HepG2 (cell line): ENCODE measurements around the gene ADAM10. TPM values are rescaled to one million over a fixed set of nuclear protein-coding genes. Genes with fewer than 3 reads are reported as not detected.

Source experiments
- ATAC-seq: fragments of 200-7000 bp; cut with Tn5 transposase; 3 replicates; pipeline ENCODE4 v1.9.1; 2020; ENCODE audit warnings: mild to moderate bottlenecking, moderate library complexity
- BruUV-seq: library from RNA; stranded (reverse); fragments of 400-500 nt; replicated peaks from 2 replicates; lab custom pipeline; 2021; lab: Mats Ljungman, UMichigan
- CTCF ChIA-PET: fragments of 300-600 bp; formaldehyde crosslinking; extraction: SDS; loops from one replicate; lab custom pipeline; 2021; ENCODE audit warnings: low total read pairs, inconsistent platforms, low intra/inter-chr PET ratio; lab: Yijun Ruan, JAX
- POLR2A ChIA-PET: fragments of 350-600 bp; sonication (Branson Sonifier 250); formaldehyde crosslinking; loops from one replicate; lab custom pipeline; 2020; ENCODE audit warnings: antibody characterized with exemption, inconsistent platforms; lab: Yijun Ruan, JAX
- DNase-seq: peaks from one replicate; pipeline ENCODE4 v3.0.0-alpha.2; 2015; ENCODE audit warnings: low spot score
- FAIRE-seq: peaks from 3 replicates; lab custom pipeline; 2011; peaks lifted over from hg19 to GRCh38; lab: Jason Lieb, UNC
- H2AFZ ChIP-seq: one replicate; pipeline ENCODE4 v1.6.1; 2011; ENCODE audit warnings: low read length, inconsistent platforms
- H3K27ac ChIP-seq: fragments of 300-600 bp; 3 replicates; pipeline ENCODE4 v1.8.0; 2011; ENCODE audit warnings: mixed run types, mild to moderate bottlenecking, mixed read lengths, low read length, inconsistent platforms; ENCODE audit not compliant: insufficient read depth; ENCODE audit errors: extremely low read length
- H3K27me3 ChIP-seq, 2 experiments: fragments of 200-600 bp in 1 of 2; 2 replicates in 1 of 2; 3 replicates in 1 of 2; pipeline versions ENCODE4 v1.6.0 to v1.8.0; 2011; ENCODE audit warnings: low read length in 2 of 2, mild to moderate bottlenecking in 2 of 2, moderate library complexity in 2 of 2, inconsistent platforms in 1 of 2; ENCODE audit not compliant: insufficient read depth in 2 of 2, control insufficient read depth in 1 of 2
- H3K36me3 ChIP-seq, 2 experiments: fragments of 200-600 bp in 1 of 2; replicated peaks in 1 of 2; 2 replicates in 1 of 2; 3 replicates in 1 of 2; pipeline versions ENCODE4 v1.5.1 to v1.8.0; 2011; ENCODE audit warnings: low read length in 2 of 2, inconsistent platforms in 1 of 2; ENCODE audit not compliant: insufficient read depth in 2 of 2, control insufficient read depth in 1 of 2
- H3K4me1 ChIP-seq: 2 replicates; pipeline ENCODE4 v1.5.1; 2012; ENCODE audit warnings: low read length, inconsistent platforms; ENCODE audit not compliant: insufficient read depth
- H3K4me2 ChIP-seq: 2 replicates; pipeline ENCODE4 v1.6.0; 2011; ENCODE audit warnings: low read depth, low read length, inconsistent platforms
- H3K4me3 ChIP-seq, 3 experiments: fragments of 200-600 bp in 1 of 3; sonication (generic), shearing (Covaris generic) in 1 of 3; replicated peaks in 1 of 3; 2 replicates each; pipeline ENCODE4 v1.5.1; 2011 to 2016; ENCODE audit warnings: low read length in 3 of 3, inconsistent platforms in 2 of 3, low read depth in 2 of 3, mild to moderate bottlenecking in 2 of 3, control low read depth in 1 of 3, mixed read lengths in 1 of 3; ENCODE audit not compliant: insufficient read depth in 1 of 3
- H3K79me2 ChIP-seq: one replicate; pipeline ENCODE4 v1.6.1; 2011; ENCODE audit warnings: low read length, inconsistent platforms; ENCODE audit not compliant: insufficient read depth
- H3K9ac ChIP-seq: 2 replicates; pipeline ENCODE4 v1.6.0; 2011; ENCODE audit warnings: mild to moderate bottlenecking, low read depth, low read length, inconsistent platforms; ENCODE audit not compliant: insufficient read depth
- H3K9me3 ChIP-seq: 2 replicates; pipeline ENCODE4 v1.5.1; 2012; ENCODE audit warnings: mild to moderate bottlenecking, low read length
- H4K20me1 ChIP-seq: 2 replicates; pipeline ENCODE4 v1.6.0; 2011; ENCODE audit warnings: inconsistent platforms, mild to moderate bottlenecking, low read length, moderate library complexity; ENCODE audit not compliant: insufficient read depth
- ARID2 ChIP-seq: sonication (generic); formaldehyde crosslinking; IDR thresholded peaks from 2 replicates; pipeline ENCODE4 v1.8.1; 2022; ENCODE audit warnings: mild to moderate bottlenecking, missing genetic modification reagents, borderline replicate concordance
- DMAP1 ChIP-seq: IDR thresholded peaks from 2 replicates; pipeline ENCODE4 v1.6.1; 2016
- ETV6 ChIP-seq: sonication (generic); formaldehyde crosslinking; conservative IDR thresholded peaks from 2 replicates; pipeline ENCODE4 v1.4.0; 2020; ENCODE audit warnings: missing genetic modification reagents
- GPN1 ChIP-seq: sonication (generic); formaldehyde crosslinking; IDR thresholded peaks from 2 replicates; pipeline ENCODE4 v1.5.1; 2020; ENCODE audit warnings: missing genetic modification reagents, borderline replicate concordance
- HINFP ChIP-seq: sonication (generic); formaldehyde crosslinking; IDR thresholded peaks from 2 replicates; pipeline ENCODE4 v1.4.0; 2020; ENCODE audit warnings: low read depth, mild to moderate bottlenecking, missing genetic modification reagents
- HNRNPL ChIP-seq: fragments of 200-400 bp; formaldehyde crosslinking; IDR thresholded peaks from 2 replicates; pipeline ENCODE4 v1.6.1; 2017; ENCODE audit warnings: mild to moderate bottlenecking, low read depth, low read length
- KDM6A ChIP-seq: IDR thresholded peaks from 2 replicates; pipeline ENCODE4 v1.6.1; 2016; ENCODE audit warnings: low read depth
- NFIB ChIP-seq: sonication (generic); formaldehyde crosslinking; IDR thresholded peaks from 2 replicates; pipeline ENCODE4 v1.9.0; 2021; ENCODE audit warnings: missing genetic modification reagents, mild to moderate bottlenecking, borderline replicate concordance
- PBX3 ChIP-seq: sonication (generic); formaldehyde crosslinking; IDR thresholded peaks from 2 replicates; pipeline ENCODE4 v1.8.1; 2023; ENCODE audit warnings: missing genetic modification reagents, inconsistent platforms, borderline replicate concordance
- SETDB1 ChIP-seq: sonication (generic); formaldehyde crosslinking; IDR thresholded peaks from 2 replicates; pipeline ENCODE4 v1.5.1; 2020; ENCODE audit warnings: missing genetic modification reagents, mild to moderate bottlenecking, borderline replicate concordance
- TEF ChIP-seq: sonication (generic); formaldehyde crosslinking; IDR thresholded peaks from 2 replicates; pipeline ENCODE4 v1.5.0; 2020; ENCODE audit warnings: missing genetic modification reagents
- ZIK1 ChIP-seq: sonication (generic); formaldehyde crosslinking; IDR thresholded peaks from 2 replicates; pipeline ENCODE4 v1.5.0; 2020; ENCODE audit warnings: mild to moderate bottlenecking, low read depth, missing genetic modification reagents, borderline replicate concordance
- ZMAT3 ChIP-seq: sonication (generic); formaldehyde crosslinking; conservative IDR thresholded peaks from 2 replicates; pipeline ENCODE4 v1.7.0; 2021; ENCODE audit warnings: missing genetic modification reagents
- ZNF468 ChIP-seq: sonication (generic); formaldehyde crosslinking; IDR thresholded peaks from 2 replicates; pipeline ENCODE4 v1.8.0; 2022; ENCODE audit warnings: mild to moderate bottlenecking, moderate library complexity, missing genetic modification reagents
- ZNF564 ChIP-seq: sonication (generic); formaldehyde crosslinking; IDR thresholded peaks from 2 replicates; pipeline ENCODE4 v1.8.1; 2023; ENCODE audit warnings: mild to moderate bottlenecking, missing genetic modification reagents
- ZSCAN21 ChIP-seq: sonication (generic); formaldehyde crosslinking; IDR thresholded peaks from 2 replicates; pipeline ENCODE4 v1.8.0; 2022; ENCODE audit warnings: mild to moderate bottlenecking, missing genetic modification reagents, moderate library complexity, borderline replicate concordance
- ZSCAN29 ChIP-seq: sonication (generic); formaldehyde crosslinking; conservative IDR thresholded peaks from 2 replicates; pipeline ENCODE4 v1.4.0; 2020; ENCODE audit warnings: mild to moderate bottlenecking, missing genetic modification reagents
- WGBS: methylation state at CpG from one replicate; pipeline ENCODE4 v1.1.6; 2017; ENCODE audit warnings: low lambda C conversion rate; 5-methylcytosine and 5-hydroxymethylcytosine counted together
- in situ Hi-C: cut with HindIII; loops from 2 replicates; pipeline ENCODE4 v1.10.0; 2017; ENCODE audit warnings: low pct_unique_long_range_greater_than_20kb; ENCODE audit not compliant: extremely low pct_ligation_motif_present
- intact Hi-C: fragments of 100-400 bp; cut with micrococcal nuclease; formaldehyde crosslinking; loops from one replicate; pipeline ENCODE4 v1.10.0; 2022; ENCODE audit not compliant: unreplicated experiment
- polyA plus RNA-seq, 8 experiments: library from polyadenylated mRNA; depleted of rRNA in 3 of 8; stranded (reverse) in 7 of 8; unstranded in 1 of 8; fragments of >200 nt; fragmentation: Illumina TruSeq in 4 of 8; extraction: Trizol in 4 of 8; gene quantifications; 2 replicates each; pipeline versions ENCODE4 v1.2.1 to v1.2.3, GENCODE V29; 2011 to 2016; ENCODE audit warnings: low read depth in 4 of 8, missing spikeins in 1 of 8, mixed read lengths in 1 of 8; ENCODE audit not compliant: insufficient read depth in 1 of 8
- total RNA-seq, 5 experiments: library from RNA; depleted of rRNA; stranded (reverse); fragments of >200 nt; fragmentation: Illumina TruSeq; extraction: Trizol; gene quantifications; 2 replicates each; pipeline ENCODE4 v1.2.3, GENCODE V29; 2016; ENCODE audit warnings: low read depth in 1 of 5

The ADAM10 gene
- total and polyA plus RNA-seq, 2 of the 13 experiments (the other 11 are each of a cell fraction or from before 2014, with no cell fraction given) = 92.7 to 125 TPM

GRCh38 chr15:58755350-58755749, 5.8 kb upstream of the ADAM10 start (continued):
- TF ChIP-seq SETDB1 (CRISPR knock-in tag) = no peak
- TF ChIP-seq DMAP1 = no peak
- TF ChIP-seq ZNF468 (CRISPR knock-in tag) = no peak

GRCh38 chr15:58752716-58753115, 3.2 kb upstream of the ADAM10 start:
- intact Hi-C loops = no loop called here
- FAIRE-seq = no peak

More at GRCh38 chr15:58752716-58753115, 3.2 kb upstream of the ADAM10 start:
- H3K79me2 ChIP-seq = peaks cover 18% of the 10 kb centered on the region
- no TSS peak for BruUV-seq
- ATAC-seq (no peak), DNase-seq (no peak)
- no peak overlapping the region for H3K4me3 ChIP-seq
- H3K9me3 ChIP-seq = no peaks in the 10 kb centered on the region
- ChIA-PET CTCF (no interaction called here), POLR2A (no interaction called here)
- H3K36me3 ChIP-seq = no peaks in the 10 kb centered on the region
- 29% methylated on average over 3 of the region's 3 CpGs for WGBS
- peaks cover 20% of the 10 kb centered on the region; the same call in 1 of the 2 replicates for H3K4me1 ChIP-seq
- H4K20me1 ChIP-seq = peaks cover 9% of the 10 kb centered on the region
- H2AFZ ChIP-seq = no peak overlapping the region
- H3K9ac ChIP-seq = no peak overlapping the region
- in situ Hi-C loops = loop anchor here (10.0 kb wide), 1 partner anchor 528 kb away; no protein-coding TSS in a partner anchor
- no peak overlapping the region for H3K27ac ChIP-seq
- TF ChIP-seq ZNF564 (CRISPR knock-in tag) (no peak), KDM6A (CRISPR knock-in tag) (no peak), TEF (no peak), HINFP (CRISPR knock-in tag) (no peak), ETV6 (CRISPR knock-in tag) (no peak), ZSCAN21 (CRISPR knock-in tag) (no peak), ARID2 (CRISPR knock-in tag) (no peak), ZSCAN29 (no peak), NFIB (CRISPR knock-in tag) (no peak), ZMAT3 (CRISPR knock-in tag) (no peak), ZIK1 (no peak), ZNF468 (CRISPR knock-in tag) (no peak), PBX3 (CRISPR knock-in tag) (no peak), GPN1 (CRISPR knock-in tag) (no peak), HNRNPL (no peak)
- no peaks in the 10 kb centered on the region; a peak in 1 of 5 replicates for H3K27me3 ChIP-seq
- H3K4me2 ChIP-seq = no peak overlapping the region
